Fibroblast of lung (primary cell): ENCODE results near the gene SLC4A5. TPM values are rescaled to one million over a fixed set of nuclear protein-coding genes. Genes with fewer than 3 reads are reported as not detected.
A peak's percentile ranks its signal among the peaks of the same experiment; 100 is the strongest.

Experiments
- DNase-seq, 2 donors: peaks; one replicate each; pipeline versions ENCODE4 v3.0.0 to v3.0.0-alpha.2; 2010; ENCODE audit warnings: low read depth in 2 of 2
- H2AFZ ChIP-seq: 2 replicates; pipeline ENCODE4 v1.5.1; 2012; ENCODE audit warnings: low read length, control low read depth, inconsistent platforms
- H3K27ac ChIP-seq: 2 replicates; pipeline ENCODE4 v1.5.1; 2011; ENCODE audit warnings: low read length, control low read depth; ENCODE audit not compliant: insufficient read depth
- H3K27me3 ChIP-seq: 2 replicates; pipeline ENCODE4 v1.5.1; 2011; ENCODE audit warnings: mild to moderate bottlenecking, low read length; ENCODE audit not compliant: control insufficient read depth, insufficient read depth
- H3K36me3 ChIP-seq: 2 replicates; pipeline ENCODE4 v1.5.1; 2011; ENCODE audit warnings: low read length; ENCODE audit not compliant: control insufficient read depth, insufficient read depth
- H3K4me1 ChIP-seq: 2 replicates; pipeline ENCODE4 v1.5.1; 2011; ENCODE audit warnings: low read length; ENCODE audit not compliant: control insufficient read depth, insufficient read depth; ENCODE audit errors: extremely low read depth
- H3K4me2 ChIP-seq: 2 replicates; pipeline ENCODE4 v1.5.1; 2011; ENCODE audit warnings: low read length, control low read depth; ENCODE audit not compliant: insufficient read depth; ENCODE audit errors: extremely low read depth
- H3K4me3 ChIP-seq, 4 experiments: fragments of 200-600 bp in 1 of 4; sonication (generic) in 1 of 4; replicated peaks in 1 of 4; 2 replicates each; pipeline ENCODE4 v1.5.1; 2011 to 2016; ENCODE audit warnings: low read length in 4 of 4, low read depth in 3 of 4, mild to moderate bottlenecking in 3 of 4, control low read depth in 2 of 4, inconsistent platforms in 1 of 4, mixed read lengths in 1 of 4; ENCODE audit not compliant: insufficient read depth in 1 of 4; ENCODE audit errors: control extremely low read depth in 1 of 4
- H3K79me2 ChIP-seq: 2 replicates; pipeline ENCODE4 v1.5.1; 2012; ENCODE audit warnings: mild to moderate bottlenecking, low read length, inconsistent platforms; ENCODE audit not compliant: control insufficient read depth, insufficient read depth
- H3K9ac ChIP-seq: 2 replicates; pipeline ENCODE4 v1.5.1; 2011; ENCODE audit warnings: mild to moderate bottlenecking, low read length, control low read depth; ENCODE audit not compliant: insufficient read depth
- H3K9me3 ChIP-seq: 2 replicates; pipeline ENCODE4 v1.5.1; 2012; ENCODE audit warnings: low read depth, low read length; ENCODE audit not compliant: control insufficient read depth, insufficient read depth
- H4K20me1 ChIP-seq: 2 replicates; pipeline ENCODE4 v1.5.1; 2011; ENCODE audit warnings: low read length; ENCODE audit not compliant: control insufficient read depth, insufficient read depth; ENCODE audit errors: extremely low read depth
- EZH2 ChIP-seq: IDR thresholded peaks from 2 replicates; pipeline ENCODE4 v1.5.1; 2012; ENCODE audit warnings: low read length, control low read depth, mild to moderate bottlenecking; ENCODE audit errors: missing control alignments
- polyA plus RNA-seq, 2 donors: library from polyadenylated mRNA; depleted of rRNA in 1 of 2; stranded (reverse) in 1 of 2; unstranded in 1 of 2; fragments of >200 nt; gene quantifications; 2 replicates each; pipeline ENCODE4 v1.2.1, GENCODE V29; 2011 to 2012; ENCODE audit warnings: missing spikeins in 1 of 2
- total RNA-seq: library from RNA; depleted of rRNA; stranded (reverse); fragments of >200 nt; gene quantifications from 2 replicates; pipeline ENCODE4 v1.2.1, GENCODE V29; 2014
- TF ChIP-seq, protein P1 (sequence below), 2 donors: IDR thresholded peaks in 1 of 2; conservative IDR thresholded peaks in 1 of 2; 1 replicate in 1 of 2; 2 replicates in 1 of 2; pipeline ENCODE4 v1.5.1; 2011 to 2012; ENCODE audit warnings: low read length in 2 of 2, control low read depth in 1 of 2, inconsistent platforms in 1 of 2, low read depth in 1 of 2, mild to moderate bottlenecking in 1 of 2

SLC4A5 gene
- total and polyA plus RNA-seq, 2 donors (not counting 1 experiment from before 2014, with no cell fraction given): 0.12 to 0.17 TPM

DNA sequence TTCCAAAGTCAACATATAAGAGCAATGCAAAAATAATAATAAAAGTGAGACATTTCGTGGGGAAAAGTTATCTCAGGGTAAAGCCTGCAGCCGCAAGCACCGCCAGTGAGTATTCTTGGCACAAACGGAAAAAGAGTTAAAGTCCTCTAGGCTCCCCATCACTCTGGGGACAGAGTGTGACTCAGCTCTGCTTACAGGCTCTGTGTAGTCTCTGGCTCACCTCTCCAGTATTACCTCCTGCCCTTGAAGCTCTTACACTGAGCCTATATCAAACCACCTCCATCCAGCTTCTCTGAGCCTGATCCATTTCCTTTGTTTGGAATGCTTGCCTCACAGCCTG is 89.3 kb downstream of the SLC4A5 start:
- Histone ChIP-seq H3K36me3 (no peaks in the 10 kb centered on the region), H4K20me1 (no peaks in the 10 kb centered on the region), H3K27ac (no peak overlapping the region), H3K9me3 (no peaks in the 10 kb centered on the region), H3K4me2 (no peak overlapping the region), H3K9ac (no peak overlapping the region), H3K4me1 (no peaks in the 10 kb centered on the region), H2AFZ (no peak overlapping the region), H3K4me3 (no peak overlapping the region), H3K27me3 (peaks cover 2% of the 10 kb centered on the region), H3K79me2 (no peaks in the 10 kb centered on the region)
- peak in 1 of 2 donors; percentile 7 for DNase-seq
- TF ChIP-seq, protein P1, sequence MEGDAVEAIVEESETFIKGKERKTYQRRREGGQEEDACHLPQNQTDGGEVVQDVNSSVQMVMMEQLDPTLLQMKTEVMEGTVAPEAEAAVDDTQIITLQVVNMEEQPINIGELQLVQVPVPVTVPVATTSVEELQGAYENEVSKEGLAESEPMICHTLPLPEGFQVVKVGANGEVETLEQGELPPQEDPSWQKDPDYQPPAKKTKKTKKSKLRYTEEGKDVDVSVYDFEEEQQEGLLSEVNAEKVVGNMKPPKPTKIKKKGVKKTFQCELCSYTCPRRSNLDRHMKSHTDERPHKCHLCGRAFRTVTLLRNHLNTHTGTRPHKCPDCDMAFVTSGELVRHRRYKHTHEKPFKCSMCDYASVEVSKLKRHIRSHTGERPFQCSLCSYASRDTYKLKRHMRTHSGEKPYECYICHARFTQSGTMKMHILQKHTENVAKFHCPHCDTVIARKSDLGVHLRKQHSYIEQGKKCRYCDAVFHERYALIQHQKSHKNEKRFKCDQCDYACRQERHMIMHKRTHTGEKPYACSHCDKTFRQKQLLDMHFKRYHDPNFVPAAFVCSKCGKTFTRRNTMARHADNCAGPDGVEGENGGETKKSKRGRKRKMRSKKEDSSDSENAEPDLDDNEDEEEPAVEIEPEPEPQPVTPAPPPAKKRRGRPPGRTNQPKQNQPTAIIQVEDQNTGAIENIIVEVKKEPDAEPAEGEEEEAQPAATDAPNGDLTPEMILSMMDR (conservative IDR thresholded peaks at IDR 0.05 in 1 of 2, IDR thresholded peaks at IDR 0.05 in 1 of 2; ENCODE audit: low read depth in 1 of 2, low read length in 2 of 2): no peak
- TF ChIP-seq EZH2: no peak

DNA sequence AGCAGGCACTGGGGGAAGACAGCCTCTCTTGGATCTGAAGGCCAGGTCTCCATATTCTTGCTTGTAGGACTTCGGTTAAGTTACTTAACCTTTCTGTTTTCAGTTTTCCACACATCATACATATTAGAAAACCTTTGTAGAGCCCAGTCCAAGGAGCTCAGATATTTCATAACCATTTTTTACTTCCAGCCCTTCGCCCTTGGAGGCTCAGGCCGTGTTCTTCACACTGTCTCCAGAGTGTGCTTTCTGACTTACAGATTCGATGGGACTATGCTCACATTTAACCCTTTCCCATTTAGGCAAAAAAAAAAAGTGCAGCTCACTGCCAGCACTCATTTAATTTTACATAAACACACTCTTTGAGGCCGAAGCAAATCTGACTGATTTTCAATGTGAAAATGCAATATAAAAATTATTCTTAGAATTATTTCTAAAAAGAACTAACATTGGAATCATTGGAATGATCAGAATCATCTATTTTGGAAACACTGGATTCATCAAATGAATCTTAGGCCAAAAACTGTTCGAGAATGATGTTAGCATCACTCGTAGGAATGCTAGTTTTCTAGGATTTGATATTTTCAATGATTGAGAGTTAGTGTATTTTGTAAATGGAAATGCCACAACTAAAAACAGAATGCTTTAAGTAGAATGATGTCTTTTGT is 89.8 kb downstream of the SLC4A5 start:
- H3K4me3 ChIP-seq: no peak overlapping the region
- H3K4me1 ChIP-seq: no peaks in the 10 kb centered on the region
- H3K4me2 ChIP-seq: no peak overlapping the region
- H3K9me3 ChIP-seq: no peaks in the 10 kb centered on the region
- no peak overlapping the region for H3K27ac ChIP-seq
- DNase-seq: no peak
- no peaks in the 10 kb centered on the region for H3K36me3 ChIP-seq
- no peak overlapping the region for H2AFZ ChIP-seq
- H3K27me3 ChIP-seq: peaks cover 2% of the 10 kb centered on the region
- TF ChIP-seq, protein P1 (conservative IDR thresholded peaks at IDR 0.05 in 1 of 2, IDR thresholded peaks at IDR 0.05 in 1 of 2; ENCODE audit: low read depth in 1 of 2, low read length in 2 of 2): no peak
- TF ChIP-seq EZH2: no peak
- H3K9ac ChIP-seq: no peak overlapping the region
- H4K20me1 ChIP-seq: no peaks in the 10 kb centered on the region
- H3K79me2 ChIP-seq: no peaks in the 10 kb centered on the region

DNA sequence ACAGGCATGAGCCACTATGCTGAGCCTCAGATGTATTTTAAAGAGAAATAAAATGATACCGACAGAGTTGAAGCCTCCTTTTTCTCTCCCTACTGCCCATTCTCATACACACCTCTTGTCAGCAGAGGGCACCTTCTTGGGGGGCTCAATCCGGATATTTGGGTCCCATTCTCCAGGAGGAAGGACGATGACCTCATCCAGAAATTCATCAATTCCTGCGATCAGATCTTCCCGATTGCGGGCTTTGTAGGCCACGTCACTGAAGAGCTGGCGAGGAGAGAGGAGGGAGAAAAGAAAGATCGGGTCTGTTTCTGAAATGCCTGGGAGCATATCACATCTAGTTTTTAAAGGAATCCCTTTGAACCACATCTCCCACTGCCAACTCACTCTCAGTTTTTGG is 90.4 kb downstream of the SLC4A5 start:
- peaks cover 2% of the 10 kb centered on the region for H3K27me3 ChIP-seq
- no peaks in the 10 kb centered on the region for H3K4me1 ChIP-seq
- H3K4me2 ChIP-seq: no peak overlapping the region
- H3K9ac ChIP-seq: no peak overlapping the region
- H4K20me1 ChIP-seq: no peaks in the 10 kb centered on the region
- TF ChIP-seq EZH2: no peak
- TF ChIP-seq, protein P1 (conservative IDR thresholded peaks at IDR 0.05 in 1 of 2, IDR thresholded peaks at IDR 0.05 in 1 of 2; ENCODE audit: low read depth in 1 of 2, low read length in 2 of 2): no peak
- DNase-seq: no peak
- H3K4me3 ChIP-seq: no peak overlapping the region
- H3K27ac ChIP-seq: no peak overlapping the region
- H2AFZ ChIP-seq: no peak overlapping the region
- no peaks in the 10 kb centered on the region for H3K79me2 ChIP-seq
- no peaks in the 10 kb centered on the region for H3K9me3 ChIP-seq
- H3K36me3 ChIP-seq: no peaks in the 10 kb centered on the region
